CD4-positive, alpha-beta T cell treated with Interleukin-17A for 1 hour (primary cell): ENCODE measurements around the gene MS4A6E.
A peak's percentile ranks its signal among the peaks of the same experiment; 100 is the strongest.
"Not testable (repeated sequence)": the region's sequence is repeated elsewhere in the genome, so short reads cannot be mapped to it uniquely, and the experiment has no call there.

ENCODE experiments used
- DNase-seq: peaks from one replicate; pipeline ENCODE4 v3.0.0-alpha.2; 2020

MS4A6E gene

GRCh38 chr11:60338053-60338452, 11.0 kb downstream of the MS4A6E start:
- no peak for DNase-seq

- DNase-seq = no peak
These were observed 12.3 kb downstream of the MS4A6E start for GRCh38 chr11:60339356-60339755.

DNA sequence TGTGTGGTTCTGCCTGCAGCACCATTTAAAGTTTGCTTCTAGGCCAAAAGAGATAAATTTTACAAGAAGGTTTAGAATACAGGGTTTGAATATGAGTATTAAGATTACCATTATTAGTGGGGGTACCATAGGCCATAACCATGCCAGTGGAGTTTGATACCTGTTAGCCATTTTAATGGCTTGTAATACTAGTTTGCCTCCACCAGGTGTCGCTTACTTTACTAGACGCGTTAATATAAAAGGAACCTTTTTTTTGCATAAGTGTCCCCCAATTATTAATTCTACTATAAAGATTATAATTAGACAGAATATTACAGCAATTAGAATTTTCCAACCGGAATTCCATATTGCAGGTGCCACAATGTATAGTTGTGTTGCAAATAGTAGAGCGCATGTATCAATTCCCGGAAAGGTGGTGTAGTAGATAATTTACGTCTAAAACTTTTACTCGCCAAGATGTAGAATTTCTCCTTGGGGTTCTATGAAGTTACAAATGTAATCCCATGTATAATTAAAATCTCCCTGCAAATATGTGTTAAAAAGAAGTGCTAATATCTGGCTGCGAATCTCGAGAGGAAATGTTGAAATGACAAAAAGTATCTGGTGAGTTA, 16.1 kb downstream of the MS4A6E start:
- peak; percentile 24 for DNase-seq

GRCh38 chr11:60344146-60344545, 17.1 kb downstream of the MS4A6E start:
- no peak for DNase-seq

- DNase-seq = no peak
These were observed 18.4 kb downstream of the MS4A6E start for GRCh38 chr11:60345489-60345888.

DNA sequence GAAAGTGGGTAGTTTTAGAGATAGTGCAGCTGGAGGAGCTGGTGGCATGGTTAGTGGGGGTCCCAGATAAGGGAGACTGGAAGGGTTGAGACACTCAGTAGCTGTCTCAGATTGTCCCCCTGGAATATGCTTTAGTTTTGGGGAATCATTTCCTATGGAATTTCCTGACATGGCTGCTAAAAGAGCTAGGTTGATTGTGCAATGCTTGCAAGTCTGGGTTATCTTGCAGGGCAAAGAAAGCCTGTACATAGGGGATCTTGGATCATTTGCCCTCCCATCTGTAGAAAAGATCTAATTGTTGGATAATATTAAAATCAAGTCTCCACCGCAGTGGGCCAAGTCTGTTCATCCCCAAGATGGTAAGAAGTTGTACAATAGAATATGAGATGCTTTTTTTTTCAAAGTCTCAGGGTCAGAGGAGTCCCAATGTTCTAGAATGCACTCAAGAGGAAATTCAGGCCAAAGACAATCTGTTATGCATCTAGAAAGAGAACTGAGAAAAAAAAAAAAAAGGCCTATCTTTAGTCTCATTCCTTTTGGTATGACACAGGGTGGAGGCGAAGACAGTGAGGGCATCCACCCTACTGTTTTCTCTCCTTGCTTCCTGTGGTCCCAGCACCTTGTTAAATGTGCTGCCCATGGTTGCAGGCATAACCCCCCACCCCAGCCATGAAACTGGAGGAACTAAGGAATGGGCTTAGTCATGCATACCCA, 20.2 kb downstream of the MS4A6E start:
- DNase-seq = no peak

GRCh38 chr11:60348116-60348515, 21.1 kb downstream of the MS4A6E start:
- no peak for DNase-seq

DNA sequence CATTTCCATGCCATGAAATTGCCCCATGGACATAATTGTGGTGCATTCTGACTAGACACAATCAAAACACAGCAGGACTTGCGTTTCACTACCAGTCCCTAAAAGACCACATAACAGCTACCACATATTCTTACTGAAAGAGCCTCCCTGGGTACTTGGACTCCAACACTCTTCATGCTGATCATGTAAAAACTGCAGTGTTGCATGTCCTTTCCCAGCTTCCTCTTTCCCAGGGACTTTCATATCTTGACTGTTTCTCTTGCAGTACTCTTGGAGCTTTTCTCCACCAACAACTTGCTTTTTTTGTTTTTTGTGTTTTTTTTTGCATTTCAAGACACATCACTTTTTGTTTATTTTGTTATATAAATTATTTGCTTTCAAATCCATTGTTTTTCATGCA, 22.9 kb downstream of the MS4A6E start:
- no peak for DNase-seq

DNA sequence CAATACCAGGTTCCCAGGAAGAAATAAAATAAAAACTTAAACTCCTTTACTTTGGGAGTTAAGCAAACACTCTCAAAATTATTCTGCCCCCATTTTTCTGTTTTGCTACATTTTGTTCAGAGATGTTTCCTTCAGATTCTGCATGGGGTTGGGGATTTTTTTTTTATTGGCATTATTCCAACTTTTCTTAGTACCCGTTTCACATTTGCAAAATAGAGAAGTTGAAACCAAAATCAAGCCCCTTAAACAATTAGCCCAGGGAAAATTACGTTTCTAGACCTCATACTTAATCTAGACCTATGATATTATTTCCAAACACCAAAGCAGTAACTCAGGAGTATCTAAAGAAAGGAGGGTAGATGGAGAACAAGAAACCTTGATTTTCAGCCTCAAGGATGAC, 30.7 kb downstream of the MS4A6E start:
- DNase-seq = no peak

DNA sequence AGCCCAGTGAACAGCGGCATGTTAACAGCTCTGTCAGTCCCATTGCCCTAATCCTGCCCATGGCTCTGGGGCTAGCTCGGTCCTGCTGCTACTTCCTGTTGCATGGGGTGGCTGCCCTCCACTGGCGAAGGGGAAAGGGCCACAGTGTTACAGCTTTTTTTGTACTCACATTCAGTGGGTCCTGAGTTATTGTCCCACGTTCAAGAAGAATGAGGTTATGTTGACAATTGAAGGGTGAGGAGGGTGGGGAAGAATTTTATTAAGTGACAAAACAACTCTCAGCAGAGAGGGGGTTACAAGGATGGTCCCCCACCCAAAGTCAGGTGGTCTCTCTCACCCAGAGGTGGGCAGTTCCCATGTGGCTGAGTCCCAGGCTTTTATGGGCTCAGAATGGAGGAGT, 33.6 kb downstream of the MS4A6E start:
- no peak for DNase-seq

DNA sequence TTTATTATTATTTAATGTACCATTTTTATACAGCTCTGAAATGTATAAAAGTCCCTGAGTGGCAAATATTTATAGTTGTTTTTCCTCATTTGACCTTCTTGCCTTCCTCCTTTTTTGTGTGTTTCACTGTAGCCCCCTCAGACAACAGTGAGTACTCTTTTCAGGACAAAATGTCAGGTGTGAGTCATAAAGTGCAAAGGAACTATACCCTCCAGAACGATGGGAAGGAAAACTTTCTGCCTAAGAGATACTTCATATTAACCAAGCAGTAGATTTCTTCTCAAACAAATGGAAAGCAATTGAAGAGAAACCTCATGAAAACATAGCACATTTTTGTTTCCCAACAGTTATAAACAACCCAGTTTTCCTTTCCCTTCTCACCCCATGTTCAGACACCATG, 35.2 kb downstream of the MS4A6E start:
- DNase-seq = no peak

DNA sequence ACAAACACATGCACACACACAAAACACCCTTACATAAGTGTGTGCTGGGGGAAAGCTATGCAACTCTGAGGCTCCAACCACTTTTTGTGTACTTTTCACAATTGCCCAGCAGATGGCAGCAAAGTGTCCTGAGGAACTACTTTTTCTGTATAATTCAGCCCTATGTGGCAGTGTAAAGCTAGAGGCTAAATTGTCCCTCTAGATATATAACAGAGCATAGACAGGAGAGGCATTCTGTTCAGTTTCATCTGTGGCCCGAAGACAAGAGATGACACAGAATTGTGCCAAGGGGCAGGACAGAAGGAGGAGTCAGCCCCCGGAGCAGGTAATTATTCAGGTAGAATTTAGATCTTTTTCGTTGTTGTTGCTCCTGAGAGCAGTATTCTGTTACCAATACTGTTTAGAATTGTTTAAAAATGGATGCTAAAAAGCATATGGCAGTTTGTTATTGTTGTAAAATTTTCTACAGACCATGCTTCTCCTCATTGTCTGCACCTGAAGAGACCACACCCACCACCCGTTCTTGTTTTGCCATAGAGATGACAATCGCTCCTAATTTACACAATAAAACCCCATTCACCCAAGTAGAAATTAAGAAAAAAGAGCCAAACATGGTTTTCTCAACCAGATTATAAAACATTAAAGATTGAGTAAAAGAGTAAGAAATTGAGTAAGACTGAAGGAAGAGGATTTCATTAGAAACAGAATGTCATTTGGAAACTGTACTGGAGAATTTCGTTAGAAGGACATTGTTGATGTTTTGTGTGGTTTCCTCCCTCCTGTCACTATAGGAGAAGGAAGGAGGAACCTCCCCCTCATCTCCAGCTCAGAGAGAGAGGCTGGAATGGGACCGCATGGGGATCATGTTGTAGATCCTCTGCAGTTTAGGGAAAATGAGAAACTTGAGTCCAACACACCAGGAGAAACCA, 36.8 kb downstream of the MS4A6E start:
- peak; percentile 68 for DNase-seq

DNA sequence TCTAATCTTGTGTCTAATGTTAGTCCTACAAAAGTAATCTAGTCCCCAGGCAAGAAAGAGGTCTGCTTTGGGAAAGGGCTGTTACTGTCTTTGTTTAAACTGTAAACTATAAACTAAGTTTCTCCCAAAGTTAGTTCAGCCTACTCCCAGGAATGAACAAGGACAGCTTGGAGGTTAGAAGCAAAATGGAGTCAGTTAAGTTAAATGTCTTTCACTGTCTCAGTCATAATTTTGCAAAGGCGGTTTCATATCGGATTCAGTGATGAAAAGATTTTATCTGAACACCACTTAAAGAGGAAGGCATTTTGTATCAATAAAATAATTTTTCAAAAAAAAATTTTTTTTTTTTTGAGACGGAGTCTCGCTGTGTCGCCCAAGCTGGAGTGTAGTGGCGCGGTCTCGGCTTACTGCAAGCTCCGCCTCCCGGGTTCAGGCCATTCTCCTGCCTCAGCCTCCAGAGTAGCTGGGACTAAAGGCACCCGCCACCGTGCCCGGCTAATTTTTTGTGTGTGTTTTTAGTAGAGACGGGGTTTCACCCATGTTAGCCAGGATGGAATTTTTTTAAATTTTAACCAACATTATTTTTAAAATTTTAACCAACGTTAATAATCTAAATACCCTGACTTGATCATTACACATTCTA, 39.3 kb downstream of the MS4A6E start:
- not testable (repeated sequence) for DNase-seq

DNA sequence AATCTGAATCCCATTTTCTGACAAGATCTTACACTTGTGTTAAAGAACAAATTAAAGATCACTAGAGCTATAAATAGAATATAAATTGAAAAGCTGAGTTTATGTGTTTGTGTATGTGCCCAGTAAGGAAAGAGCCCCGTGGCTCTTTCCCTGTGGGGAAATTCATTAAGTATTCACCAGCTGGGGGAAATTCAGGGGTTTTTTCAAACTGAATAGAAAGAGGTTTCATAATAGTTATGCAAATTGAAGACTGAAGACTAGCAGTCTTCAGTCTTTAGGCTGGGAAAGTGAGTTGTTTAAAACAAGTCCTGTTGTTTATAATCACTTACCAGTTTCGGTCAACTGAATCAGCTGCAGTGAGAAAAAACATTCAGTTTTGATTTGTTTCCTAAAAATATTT, 40.0 kb downstream of the MS4A6E start:
- DNase-seq = no peak

GRCh38 chr11:60367896-60368295, 40.8 kb downstream of the MS4A6E start:
- DNase-seq = no peak

DNA sequence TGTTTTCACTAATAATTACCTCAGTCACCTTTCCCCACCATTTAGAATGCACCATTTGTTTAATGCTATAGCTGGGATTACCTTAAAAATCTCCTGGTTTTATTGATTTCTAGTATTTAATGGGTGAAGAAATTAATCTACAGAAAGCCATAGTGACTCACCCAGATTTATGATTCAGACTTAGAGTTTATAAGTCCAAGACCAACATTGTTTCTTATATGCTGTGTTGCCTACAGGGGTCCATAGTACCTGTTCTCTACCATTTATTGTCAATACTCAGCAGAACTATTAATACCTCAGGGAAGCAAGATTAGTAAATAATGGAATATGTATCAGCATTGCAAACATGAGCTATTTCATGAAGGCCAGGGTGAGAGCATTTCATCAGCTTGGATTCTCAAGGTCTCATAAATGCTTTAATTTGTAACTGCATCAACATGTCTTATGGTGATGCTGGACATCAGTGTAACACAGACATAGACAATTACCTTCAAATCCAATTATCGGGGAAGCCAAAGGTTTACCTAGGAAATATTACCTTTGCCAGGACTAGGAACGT, 43.3 kb downstream of the MS4A6E start:
- no peak for DNase-seq

DNA sequence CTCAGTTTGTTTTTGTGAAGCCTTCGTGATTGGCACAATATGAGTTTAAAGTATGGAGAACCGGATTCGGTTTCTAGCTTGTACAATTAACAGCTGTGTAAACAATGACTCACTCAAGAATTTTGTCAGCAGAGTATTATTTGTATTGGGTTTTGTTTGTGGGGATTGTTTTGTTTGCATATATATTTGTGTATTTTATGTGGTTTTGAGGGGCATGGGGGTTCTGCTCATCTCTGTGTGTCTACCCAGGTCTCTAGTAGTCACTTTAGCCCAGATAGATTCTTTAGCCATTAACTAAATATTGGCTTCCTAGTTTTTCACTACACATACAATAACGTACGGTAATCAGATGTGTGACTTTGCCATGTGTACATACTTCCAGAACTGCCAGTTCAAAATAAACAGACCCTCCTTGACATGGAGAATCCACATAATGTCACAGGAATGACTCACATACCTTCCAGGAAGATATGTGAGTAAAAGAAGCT, 43.8 kb downstream of the MS4A6E start:
- DNase-seq = no peak

DNA sequence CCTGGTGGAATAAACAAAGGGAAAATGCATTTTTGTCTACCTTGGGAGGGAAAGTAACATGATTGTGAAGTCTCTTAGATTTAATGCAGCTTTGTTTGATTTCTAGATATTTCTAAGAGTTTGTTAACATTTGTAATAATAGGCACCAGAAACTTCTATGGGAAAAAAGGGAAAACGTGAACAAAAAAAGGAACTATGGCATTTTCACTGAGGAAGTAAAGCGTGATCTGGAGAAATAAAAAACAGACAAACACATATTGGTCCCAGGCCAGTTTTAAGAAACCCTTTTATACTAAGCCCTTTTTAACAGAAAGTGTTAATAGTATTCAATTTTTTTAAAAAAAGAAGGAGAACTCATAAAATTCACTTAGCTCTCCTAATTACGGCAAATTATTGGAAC, 44.3 kb downstream of the MS4A6E start:
- DNase-seq = no peak

- no peak for DNase-seq
These were observed 44.8 kb downstream of the MS4A6E start for GRCh38 chr11:60371854-60372253.

DNA sequence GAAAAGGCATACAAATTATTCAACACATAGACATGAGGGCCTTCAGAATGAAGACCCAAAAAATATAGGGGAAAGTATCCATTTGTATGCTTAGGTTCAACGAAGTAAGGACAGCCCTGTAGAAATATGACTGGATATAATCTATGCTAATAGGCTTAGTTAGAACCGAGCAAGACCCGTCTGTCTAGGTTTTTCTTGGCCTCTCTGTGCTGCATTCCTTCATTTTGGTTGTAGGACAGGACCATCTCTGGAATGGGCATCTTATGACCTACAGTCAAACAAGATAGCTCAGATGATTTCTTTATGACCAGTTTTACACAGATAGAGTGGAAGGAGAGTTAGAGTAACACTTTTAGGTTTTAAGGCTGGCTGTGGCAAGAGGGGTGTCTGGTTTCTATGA, 45.7 kb downstream of the MS4A6E start:
- DNase-seq = no peak

- no peak for DNase-seq
These were observed 48.3 kb downstream of the MS4A6E start for GRCh38 chr11:60375316-60375715.

- DNase-seq = no peak
These were observed 49.5 kb downstream of the MS4A6E start for GRCh38 chr11:60376601-60377000.
